NCI-H460 (cell line): Measurements from ENCODE around the gene AVPR2. TPM values are rescaled to one million over a fixed set of nuclear protein-coding genes. Genes with fewer than 3 reads are reported as not detected.

ENCODE experiments used
- DNase-seq: peaks from one replicate; pipeline ENCODE4 v3.0.0-alpha.2; 2016; ENCODE audit warnings: low read depth; ENCODE audit errors: extremely low read depth
- total RNA-seq: library from RNA; depleted of rRNA; stranded (reverse); fragments of >200 nt; shearing (Covaris generic); gene quantifications from 2 replicates; pipeline ENCODE4 v1.2.3, GENCODE V29; 2014

The AVPR2 gene
- total RNA-seq, 1 experiment from 2014 or later = not detected

DNA sequence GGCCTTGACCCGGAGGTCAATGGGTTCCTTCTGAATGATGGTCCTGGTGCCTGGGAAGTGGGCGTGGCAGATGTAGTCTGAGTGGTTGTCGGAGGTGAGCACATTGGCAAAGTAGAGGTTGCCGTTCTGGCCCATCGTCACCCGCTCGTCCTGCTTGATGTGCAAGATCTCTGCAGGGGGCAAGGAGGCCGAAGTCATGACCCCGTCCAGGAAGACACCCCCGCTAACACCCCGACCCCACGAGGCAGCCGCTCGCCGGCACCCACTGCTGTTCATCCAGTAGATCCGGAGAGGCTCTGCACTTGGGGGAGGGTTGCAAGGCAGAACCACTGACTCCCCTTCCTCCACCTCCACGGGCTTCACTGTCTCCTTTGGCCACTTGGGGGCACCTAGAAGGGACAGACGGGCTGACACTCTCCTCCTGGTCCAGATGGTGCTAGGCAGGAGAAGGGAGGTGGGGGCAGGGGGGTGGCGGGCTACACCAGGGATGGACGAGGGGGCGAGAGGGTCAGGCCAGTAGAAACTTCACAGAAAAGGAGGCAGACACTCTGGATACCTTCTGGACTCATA is 33.6 kb upstream of the AVPR2 start:
- DNase-seq = no peak

DNA sequence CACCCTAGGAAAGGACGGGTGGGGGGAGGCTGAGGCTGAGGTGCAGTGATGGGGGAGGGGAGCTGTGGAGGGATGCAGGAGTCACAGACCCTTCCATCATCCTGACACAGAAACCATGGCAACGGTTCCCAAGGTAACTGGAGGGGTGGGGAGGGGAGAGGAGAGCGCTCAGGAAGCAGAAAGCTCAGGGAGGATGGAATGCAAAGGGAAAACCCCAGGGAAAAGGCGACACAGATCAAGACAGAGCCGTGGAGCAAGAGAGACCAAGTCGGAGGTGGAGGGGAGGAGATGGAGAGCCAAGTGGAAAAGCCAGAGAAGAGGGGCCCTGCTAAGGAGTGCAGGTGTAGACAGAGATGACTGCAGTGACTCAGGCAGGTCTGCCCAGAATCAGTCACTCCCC is 33.0 kb upstream of the AVPR2 start:
- DNase-seq = no peak

DNA sequence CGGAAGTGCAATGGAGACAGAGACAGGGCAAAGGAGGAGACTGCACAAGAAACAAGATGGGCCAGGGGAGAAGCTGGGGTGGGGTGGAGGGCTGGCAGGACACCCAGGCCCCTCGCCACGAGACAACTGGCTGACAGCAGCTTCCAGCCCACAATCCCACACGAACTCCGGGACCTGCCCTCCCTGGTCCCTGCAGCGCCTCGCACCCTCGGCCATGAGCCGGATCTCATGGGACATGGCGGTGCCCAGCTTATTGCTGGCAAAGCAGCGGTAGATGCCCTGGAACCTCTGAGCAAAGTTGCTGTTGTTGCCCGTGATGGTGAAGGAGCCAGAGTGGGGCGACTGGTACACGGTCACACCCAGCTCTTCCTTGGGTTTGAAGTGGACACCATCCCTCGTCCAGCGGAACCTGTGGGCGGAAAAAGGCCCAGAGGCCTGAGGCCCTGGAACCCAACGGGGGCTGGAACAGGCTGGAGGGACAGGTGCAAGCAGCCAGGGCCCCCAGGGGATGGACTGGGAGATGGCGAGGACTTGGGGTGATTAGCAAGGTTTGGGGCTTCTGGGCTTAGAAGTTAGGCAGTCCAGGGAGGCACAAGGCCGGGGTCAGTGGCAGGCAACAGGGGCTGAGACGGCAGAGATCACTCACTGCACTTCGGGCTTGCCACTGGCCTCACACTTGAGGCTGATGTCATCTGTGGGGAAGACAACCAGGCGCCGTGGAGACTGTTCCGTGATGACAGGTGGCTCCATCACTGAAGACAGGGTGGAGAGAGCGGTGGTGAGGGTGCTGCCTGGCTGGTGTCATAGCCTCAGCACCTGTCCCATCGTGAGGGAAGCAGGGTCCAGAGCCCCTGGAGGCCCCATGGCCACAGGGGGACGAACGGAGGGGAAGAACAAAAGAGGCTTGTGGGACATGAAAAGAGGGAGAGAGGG is 32.3 kb upstream of the AVPR2 start:
- DNase-seq = no peak

DNA sequence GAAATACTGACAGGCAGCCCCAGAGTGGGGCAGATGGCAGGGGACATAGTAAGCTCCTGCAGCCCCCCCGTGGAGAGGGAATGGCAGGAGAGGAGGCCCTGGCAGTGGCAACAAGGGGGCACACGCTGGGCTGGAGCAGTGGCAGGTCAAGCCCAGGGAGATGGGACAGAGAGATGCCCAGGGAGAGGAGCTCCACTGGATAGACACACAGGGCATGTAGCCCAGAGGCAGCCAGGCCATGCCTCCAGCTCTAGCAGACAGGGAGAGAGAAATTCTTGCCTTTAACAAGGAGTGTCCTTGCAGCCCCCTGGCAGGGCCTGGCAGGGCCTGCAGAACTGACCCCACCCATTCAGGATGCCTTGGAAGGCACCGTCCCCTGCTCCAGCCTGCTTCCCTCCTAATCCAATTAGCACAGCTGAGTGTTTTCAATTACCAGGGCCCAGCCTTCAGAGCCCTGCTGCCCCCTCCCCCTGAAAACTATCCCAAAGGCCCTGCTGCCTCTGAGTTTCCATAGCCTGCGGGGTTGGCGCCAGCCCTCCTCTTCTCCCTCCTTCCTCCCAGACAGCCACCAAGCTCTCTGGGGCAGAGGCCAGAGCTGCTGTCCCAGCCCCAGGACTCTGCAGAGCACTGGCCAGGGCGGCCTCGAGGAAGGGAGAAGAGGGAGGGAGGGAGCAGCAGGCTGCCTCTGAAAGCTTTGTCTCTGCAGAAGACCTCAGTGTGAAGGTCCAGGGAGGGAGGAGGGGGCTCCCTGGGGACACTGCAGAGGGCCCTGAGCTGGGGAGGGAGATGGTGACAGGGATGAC is 31.0 kb upstream of the AVPR2 start:
- DNase-seq = no peak

DNA sequence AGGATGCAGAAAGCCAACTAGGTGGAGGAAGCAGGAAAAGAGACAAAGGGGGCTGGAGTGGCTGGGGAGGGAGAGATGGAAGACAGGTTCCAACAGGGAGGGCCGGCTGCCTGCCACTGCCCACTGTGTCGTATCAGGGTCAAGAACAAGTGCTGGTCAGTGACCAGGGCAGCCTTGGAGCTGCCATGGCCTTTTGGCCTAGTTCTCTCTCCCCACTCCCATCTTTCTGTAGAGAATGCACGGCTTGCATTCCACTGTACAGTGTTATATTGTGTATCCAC is 30.4 kb upstream of the AVPR2 start:
- DNase-seq = no peak

DNA sequence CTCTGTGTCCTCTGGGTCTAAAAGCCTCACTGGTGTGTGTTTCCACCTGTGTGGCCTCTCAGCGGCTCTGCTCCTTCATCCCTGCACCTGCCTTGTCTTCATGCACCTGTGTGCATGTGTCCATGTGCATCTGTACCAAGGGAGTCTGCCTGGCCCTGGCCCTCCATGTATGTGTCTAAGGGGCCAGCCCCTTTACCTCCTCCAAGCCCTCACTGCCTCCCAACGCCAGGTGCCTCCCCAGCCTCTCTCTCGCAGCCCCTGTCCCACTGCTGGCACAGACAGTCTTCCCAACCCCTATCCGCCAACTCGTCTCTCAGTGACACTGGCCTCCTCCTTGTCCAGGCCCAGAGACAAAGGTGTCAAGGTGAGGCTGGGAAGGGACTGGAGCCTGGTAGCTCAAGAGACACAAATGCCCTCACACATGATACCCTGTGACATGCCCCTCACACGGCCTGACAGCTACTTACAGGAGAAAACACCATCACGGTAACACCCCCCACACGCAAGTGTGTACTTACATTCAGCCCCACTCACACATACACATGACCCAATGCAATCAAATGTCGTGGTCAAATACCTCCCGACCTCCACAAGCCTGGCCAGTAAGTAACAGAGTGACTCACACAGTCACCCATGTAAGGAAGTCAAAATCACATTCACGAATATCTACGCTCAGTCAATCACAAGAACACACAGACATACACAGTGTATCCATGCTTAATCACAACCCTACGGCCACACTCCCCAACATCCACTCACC is 29.9 kb upstream of the AVPR2 start:
- no peak for DNase-seq

DNA sequence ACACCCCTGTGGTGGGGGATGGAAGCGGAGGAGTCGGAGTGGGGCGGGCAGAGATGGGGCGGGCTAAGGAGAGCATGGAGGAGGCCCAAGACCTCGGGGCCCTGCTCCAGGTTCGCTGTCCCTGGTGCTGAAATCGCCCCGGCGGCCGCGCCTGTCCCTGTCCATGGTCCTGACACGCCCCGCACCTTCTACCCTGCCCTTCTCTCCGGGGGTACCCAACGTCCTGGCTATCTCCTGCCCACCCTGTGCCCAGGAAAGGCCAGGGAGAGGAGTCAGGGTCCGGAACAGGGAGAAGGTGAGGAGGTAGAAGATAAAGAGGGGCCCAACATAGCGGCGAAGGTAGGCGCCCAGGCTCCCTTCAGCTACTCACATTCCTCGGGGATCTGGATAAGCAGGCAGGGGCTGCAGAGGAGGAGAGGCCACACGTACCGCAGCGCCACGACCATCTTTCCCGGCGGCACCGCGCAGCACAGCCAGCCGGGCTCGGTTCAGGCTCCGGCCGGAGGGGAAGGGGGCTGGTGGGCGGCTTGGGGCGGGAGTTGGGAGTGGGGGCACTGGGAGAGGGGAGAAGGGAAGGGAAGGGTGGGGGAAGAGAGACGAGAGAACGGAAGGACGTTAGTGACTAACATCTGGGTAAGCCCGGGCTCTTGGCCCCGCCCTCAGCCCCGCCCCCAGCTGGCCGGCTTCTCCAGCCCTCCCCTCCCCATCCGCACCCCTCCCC is 28.9 kb upstream of the AVPR2 start:
- peak; percentile 30 for DNase-seq

DNA sequence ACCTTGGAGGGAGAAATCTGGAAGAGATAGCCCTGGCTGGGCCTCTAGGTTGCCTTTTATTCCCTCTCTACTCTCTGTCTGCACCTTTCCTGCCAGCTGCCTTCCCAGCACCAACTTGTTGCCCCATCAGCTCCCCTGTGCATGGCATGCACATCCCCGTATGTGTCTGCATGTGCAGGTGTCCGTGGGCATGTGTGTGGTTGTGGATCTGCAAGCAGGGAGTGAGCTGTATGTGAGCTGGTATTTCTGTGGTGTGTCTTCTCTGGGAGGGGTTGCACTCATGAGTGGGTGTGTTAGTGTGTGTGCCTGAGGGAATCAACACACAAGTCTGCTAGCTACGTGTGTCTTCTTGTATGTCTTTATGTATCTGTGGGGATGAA is 28.4 kb upstream of the AVPR2 start:
- no peak for DNase-seq

DNA sequence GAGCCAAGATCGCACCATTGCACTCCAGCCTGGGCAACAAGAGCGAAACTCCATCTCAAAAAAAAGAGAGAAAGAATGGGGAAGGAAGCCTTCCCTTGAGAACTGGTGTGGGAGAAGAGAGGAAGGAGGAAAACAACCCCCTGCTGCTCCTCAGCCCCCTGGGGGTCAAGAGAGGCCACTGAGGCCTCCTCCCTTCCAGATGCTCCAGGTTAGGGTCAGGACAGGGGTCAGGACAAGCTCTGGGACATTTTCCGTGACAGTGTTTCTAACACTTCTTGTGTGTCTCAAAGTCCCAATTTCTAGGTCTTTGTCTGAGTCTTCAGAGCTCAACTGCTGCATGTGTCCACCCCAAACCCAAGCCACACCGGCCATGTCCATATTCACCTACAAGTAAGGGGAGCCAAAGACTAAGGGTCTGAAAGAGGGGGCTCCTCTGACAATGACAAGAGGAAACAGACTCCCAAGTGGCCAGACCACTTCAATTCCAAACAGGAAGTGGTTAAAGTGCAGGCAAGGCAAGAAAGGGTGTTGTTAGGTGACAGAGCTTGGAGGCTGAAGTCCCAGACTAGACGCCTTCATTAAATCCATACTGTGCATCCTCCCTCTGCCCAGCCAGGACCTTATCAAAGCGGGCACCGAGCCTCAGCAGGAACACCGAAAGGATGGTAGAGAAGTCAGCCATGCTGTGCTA is 26.8 kb upstream of the AVPR2 start:
- DNase-seq = no peak

DNA sequence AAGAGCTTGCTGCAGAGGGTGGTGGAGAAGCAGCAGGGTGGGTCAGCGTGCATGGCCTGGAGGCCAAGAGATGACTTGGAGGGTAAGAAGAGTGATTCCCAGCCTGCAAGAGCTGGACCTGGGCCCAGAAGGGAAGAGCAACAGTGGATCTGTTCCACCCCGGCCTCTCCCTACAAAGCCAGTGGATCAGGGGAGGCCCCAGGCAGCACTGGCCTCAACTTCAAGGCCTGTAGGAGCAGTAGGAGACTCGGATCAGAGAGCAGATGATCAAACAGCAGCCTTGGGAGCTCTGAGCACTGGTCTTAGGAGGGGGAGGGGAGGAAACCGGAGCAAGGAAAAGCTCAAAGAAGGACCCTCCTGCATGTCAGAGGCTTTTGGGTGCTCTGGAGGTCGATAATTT is 26.1 kb upstream of the AVPR2 start:
- DNase-seq = no peak

DNA sequence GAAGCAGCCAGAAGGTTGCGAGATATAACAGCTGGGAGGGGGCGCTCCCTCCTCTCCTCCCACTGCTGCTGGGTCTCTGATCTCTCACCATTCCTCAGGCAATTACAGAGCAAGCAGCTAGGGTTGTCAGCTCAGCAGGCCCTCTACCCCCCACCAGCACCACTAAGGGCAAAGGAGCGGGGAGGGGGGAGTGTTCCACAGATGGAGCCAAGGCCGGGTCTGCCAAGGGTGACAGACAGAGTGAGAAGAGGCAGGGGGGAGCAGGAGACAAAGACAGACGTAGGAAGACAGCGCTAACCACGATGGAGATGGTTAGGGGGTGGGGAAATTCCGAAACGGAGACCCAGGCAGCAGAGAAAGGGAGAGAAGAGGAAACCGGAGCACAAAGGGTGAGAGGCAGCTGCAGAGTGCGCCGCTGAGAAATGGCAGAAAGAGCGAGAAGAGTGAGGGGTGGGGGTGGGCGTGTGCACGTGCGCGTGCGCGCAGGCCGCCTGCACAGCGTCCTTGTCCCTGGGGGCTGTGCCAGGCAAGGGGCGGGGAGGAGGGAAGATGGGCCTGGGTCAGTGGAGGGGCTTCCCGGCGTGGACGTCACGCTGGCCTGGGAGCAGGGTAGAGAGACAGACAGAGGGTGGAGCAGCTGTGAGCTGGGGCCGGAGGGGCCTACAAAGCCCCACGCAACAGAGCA is 25.4 kb upstream of the AVPR2 start:
- no peak for DNase-seq

DNA sequence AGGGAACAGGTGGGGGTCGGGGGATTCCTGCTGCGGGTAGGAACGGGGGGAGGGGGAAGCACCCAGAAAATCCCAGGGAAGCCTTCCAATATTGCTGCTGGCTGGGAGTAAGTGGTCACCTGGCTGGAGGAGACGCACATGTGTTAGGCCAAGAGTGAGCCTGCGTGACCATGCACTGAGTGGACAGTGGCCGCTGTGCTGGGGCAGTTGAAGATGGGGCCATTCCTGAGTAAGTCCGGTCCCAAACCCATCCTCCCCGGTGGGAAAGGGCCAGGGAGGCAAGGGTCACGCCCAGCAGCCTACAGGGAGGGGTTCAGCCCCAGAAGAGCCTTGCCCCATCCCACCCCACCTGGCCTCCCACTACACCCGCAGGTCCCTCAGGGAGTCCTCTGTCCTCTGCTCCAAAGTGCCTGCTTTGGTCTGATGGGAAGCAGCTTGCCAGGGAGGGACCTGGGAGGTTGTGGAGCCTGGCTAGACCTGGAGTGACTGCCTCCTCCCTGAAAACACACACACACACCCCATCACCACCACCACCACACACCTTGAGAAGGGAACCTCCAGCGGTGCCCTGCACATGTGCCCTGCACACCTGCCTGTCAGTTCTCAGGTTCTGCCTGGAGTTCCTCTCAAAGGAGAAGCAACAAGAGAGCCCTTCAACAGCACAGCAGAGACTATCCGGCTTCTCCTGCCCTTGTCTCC is 24.6 kb upstream of the AVPR2 start:
- no peak for DNase-seq

DNA sequence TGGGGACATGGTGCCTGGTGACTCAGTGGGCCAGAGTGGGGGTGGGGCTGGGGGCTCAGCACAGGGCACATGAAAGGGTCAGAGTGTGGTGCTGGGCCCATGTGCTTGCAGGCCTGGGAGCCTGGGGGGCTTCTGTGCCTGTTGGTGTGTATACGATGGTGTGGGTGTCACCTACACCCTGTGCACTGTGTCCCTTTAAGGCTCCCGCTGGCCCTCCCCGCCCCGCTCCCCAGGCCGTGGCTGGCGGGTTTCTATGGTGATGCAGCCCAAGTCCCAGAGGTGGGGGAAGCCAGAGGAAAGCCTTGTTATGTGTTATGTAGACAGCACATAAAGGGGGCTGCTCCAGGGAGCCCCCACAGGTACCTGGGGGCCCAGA is 24.0 kb upstream of the AVPR2 start:
- no peak for DNase-seq

DNA sequence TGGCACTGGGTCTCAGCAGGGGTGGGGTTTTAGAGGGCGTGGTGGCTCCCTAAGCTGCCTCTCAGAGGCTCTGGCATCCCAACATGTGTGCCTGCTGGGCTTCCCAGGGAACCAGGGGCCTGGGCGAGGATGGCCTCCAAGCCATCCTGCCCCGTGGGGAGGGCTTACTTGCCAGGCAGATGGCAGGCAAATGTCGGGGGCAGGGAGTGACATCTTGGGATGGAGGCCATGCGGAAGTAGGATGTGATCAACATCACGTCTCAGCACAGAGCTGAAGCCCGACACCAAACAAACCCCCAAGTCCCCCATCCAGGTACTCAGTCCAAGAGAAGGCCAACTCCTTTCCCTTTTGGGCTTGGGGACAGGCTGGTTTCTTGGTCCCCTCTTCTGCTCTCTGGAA is 23.2 kb upstream of the AVPR2 start:
- no peak for DNase-seq

DNA sequence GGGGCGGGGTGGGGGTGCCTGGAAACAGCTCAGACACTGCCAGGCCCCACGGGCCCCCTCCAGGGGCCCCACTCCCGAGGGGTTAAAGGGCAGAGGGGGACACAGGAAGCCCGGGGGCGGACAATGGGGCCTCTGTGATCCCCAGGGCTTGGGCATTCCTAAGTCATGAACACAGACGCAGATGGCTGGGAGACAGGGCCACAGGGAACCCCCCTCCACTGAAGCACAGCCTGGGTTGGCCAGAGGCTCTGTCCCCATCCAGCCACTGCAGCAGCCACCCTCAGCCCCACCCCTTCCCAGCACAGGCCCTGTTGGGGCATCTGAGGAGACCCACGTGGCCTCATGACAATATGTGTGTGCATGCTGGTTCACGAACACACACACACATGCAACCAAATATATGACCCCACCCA is 22.4 kb upstream of the AVPR2 start:
- no peak for DNase-seq

DNA sequence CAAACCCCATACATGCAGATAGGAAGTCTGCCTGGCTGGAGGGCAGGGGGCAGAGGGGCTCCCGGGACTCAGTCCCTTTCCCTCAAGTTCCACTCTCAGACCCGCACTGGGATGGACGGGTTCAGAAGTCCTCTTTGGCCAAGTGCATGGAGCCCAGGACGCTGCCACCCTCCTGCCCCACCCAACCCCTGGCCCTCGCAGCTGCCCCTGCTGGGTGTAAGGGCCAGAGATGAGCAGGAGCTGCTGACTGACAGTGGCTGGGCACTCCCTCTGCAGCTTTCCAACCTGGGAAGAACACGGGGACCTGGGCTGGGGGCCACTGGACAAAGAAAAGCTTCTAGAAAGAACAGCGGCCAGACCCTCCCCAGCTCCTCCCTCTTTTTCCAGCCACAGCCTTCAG is 21.9 kb upstream of the AVPR2 start:
- DNase-seq = no peak

DNA sequence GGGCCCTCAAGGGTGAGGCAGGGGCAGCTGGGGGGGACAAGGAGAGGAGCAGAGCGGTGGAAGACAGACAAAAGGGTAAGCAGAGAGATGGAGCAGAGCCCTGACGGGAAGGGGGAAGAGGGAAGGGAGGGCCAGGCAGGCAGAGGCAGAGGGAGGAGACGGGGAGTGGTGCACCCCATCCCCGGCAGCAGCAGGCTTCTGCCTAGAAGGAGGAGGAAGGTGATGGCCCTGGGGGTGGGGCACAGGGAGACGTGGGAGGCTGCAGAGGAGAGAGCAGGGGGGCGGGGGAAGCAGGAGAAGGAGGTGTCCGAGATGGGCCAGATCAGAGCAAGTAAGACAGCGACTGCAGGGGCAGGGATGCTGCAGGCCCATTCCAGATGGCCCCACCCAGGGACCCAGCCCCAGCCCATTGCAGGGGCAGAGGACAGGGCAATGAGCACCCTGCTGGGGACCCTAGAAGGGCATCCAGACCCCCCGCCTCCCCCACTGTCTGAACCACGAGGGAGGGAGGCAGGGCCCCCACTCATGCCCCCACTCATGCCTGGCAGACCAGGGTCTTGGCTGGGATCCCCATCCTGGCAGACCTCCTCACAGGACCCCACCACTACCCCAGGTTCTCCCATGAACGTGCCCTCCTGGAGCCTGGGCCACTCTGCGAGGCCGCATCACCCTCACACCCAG is 21.2 kb upstream of the AVPR2 start:
- DNase-seq = no peak

DNA sequence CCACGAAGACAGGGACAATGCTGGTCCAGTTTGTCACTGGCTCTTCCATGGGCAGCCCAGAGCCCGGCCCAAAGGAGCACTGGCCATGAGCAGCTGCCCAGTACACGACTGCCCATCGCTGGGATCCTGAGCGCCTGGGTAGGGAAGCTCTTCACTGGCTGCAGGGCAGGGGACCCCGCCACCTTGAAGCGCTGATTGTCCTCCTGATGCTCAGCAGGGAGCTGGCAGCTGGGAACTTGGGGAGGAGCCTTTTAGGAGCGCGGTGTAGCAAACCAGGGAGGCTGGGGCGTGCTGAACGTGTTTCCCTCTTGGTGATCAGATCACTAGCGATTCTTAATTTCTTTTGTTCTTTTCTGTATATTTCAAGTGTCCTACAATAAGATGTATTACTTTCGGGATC is 20.3 kb upstream of the AVPR2 start:
- no peak for DNase-seq
